OCI-LY7 (cell line): ENCODE data around the gene PDE4A. TPM values are rescaled to one million over a fixed set of nuclear protein-coding genes. Genes with fewer than 3 reads are reported as not detected.

Source experiments
- BruUV-seq: library from RNA; stranded (reverse); fragments of 400-500 nt; replicated peaks from 2 replicates; lab custom pipeline; 2021; lab: Mats Ljungman, UMichigan
- CTCF ChIA-PET: fragments of 300-600 bp; sonication (Branson Sonifier 250); formaldehyde crosslinking; loops from one replicate; lab custom pipeline; 2022; ENCODE audit warnings: antibody characterized with exemption; ENCODE audit not compliant: unreplicated experiment; lab: Charles Lee
- POLR2A ChIA-PET: fragments of 300-600 bp; sonication (Branson Sonifier 250); formaldehyde crosslinking; loops from one replicate; lab custom pipeline; 2022; ENCODE audit warnings: antibody characterized with exemption; lab: Charles Lee
- DNase-seq: peaks from one replicate; pipeline ENCODE4 v3.0.0-alpha.2; 2015; ENCODE audit warnings: low spot score
- H2AFZ ChIP-seq: fragments of 200-600 bp; sonication (generic), shearing (Covaris generic); 2 replicates; pipeline ENCODE4 v1.6.1; 2014; ENCODE audit warnings: mild to moderate bottlenecking, antibody characterized with exemption, low read length, moderate library complexity
- H3K27ac ChIP-seq: fragments of 200-600 bp; sonication (generic); 2 replicates; pipeline ENCODE4 v1.5.1; 2014; ENCODE audit warnings: mixed run types, low read depth, mild to moderate bottlenecking, moderate library complexity, low read length, inconsistent platforms; ENCODE audit not compliant: poor library complexity, severe bottlenecking
- H3K36me3 ChIP-seq: fragments of 200-600 bp; sonication (generic); 2 replicates; pipeline ENCODE4 v1.6.1; 2014; ENCODE audit warnings: mild to moderate bottlenecking, antibody characterized with exemption, low read length, moderate library complexity, mixed read lengths; ENCODE audit not compliant: insufficient read depth
- H3K4me1 ChIP-seq: fragments of 200-600 bp; sonication (generic); 2 replicates; pipeline ENCODE4 v1.5.1; 2014; ENCODE audit warnings: mild to moderate bottlenecking, low read length; ENCODE audit not compliant: insufficient read depth, poor library complexity, severe bottlenecking
- H3K4me2 ChIP-seq: fragments of 200-600 bp; sonication (generic); 2 replicates; pipeline ENCODE4 v1.6.1; 2014; ENCODE audit warnings: mild to moderate bottlenecking, low read length
- H3K4me3 ChIP-seq: fragments of 200-600 bp; sonication (generic); 2 replicates; pipeline ENCODE4 v1.5.1; 2014; ENCODE audit warnings: mild to moderate bottlenecking, low read depth, low read length; ENCODE audit not compliant: poor library complexity, severe bottlenecking
- H3K79me2 ChIP-seq: fragments of 200-600 bp; sonication (generic); 2 replicates; pipeline ENCODE4 v1.6.1; 2016; ENCODE audit warnings: low read depth, mild to moderate bottlenecking, low read length, moderate library complexity, mixed read lengths; ENCODE audit not compliant: insufficient read depth
- H3K9me2 ChIP-seq: fragments of 200-600 bp; sonication (generic); 2 replicates; pipeline ENCODE4 v1.6.1; 2016; ENCODE audit warnings: mild to moderate bottlenecking, low read length, mixed read lengths; ENCODE audit not compliant: insufficient read depth
- H3K9me3 ChIP-seq: fragments of 200-600 bp; sonication (generic); 2 replicates; pipeline ENCODE4 v1.6.1; 2014; ENCODE audit warnings: mild to moderate bottlenecking, mixed run types, low read length, mixed read lengths
- H4K20me1 ChIP-seq: fragments of 200-600 bp; sonication (generic); 2 replicates; pipeline ENCODE4 v1.6.1; 2014; ENCODE audit warnings: mild to moderate bottlenecking, antibody characterized with exemption, low read length, moderate library complexity, mixed read lengths; ENCODE audit not compliant: insufficient read depth
- CTCF ChIP-seq: fragments of 200-600 bp; sonication (generic); conservative IDR thresholded peaks from 2 replicates; pipeline ENCODE4 v1.5.1; 2014; ENCODE audit warnings: mild to moderate bottlenecking, antibody characterized with exemption, low read length, moderate library complexity, mixed read lengths
- EZH2phosphoT487 ChIP-seq: fragments of 200-600 bp; sonication (generic); IDR thresholded peaks from 2 replicates; pipeline ENCODE4 v1.6.1; 2018; ENCODE audit warnings: low read depth, borderline replicate concordance, mild to moderate bottlenecking, mixed run types, antibody characterized with exemption, low read length, moderate library complexity, mixed read lengths
- intact Hi-C: fragments of 100-400 bp; cut with micrococcal nuclease; formaldehyde crosslinking; loops from one replicate; pipeline ENCODE4 v1.10.0; 2022; ENCODE audit not compliant: unreplicated experiment
- total RNA-seq, 2 experiments: library from RNA; depleted of rRNA in 1 of 2; stranded (reverse); fragments of >200 nt in 1 of 2; shearing (Covaris generic) in 1 of 2; gene quantifications; 2 replicates each; pipeline ENCODE4 v1.2.3, GENCODE V29; 2014 to 2022

The PDE4A gene
- total RNA-seq, 2 experiments from 2014 or later: 16.4 to 45.1 TPM

- Histone ChIP-seq H3K4me3 (no peak overlapping the region), H3K4me2 (no peak overlapping the region), H3K36me3 (peaks cover 63% of the 10 kb centered on the region), H2AFZ (no peak overlapping the region), H3K9me2 (no peaks in the 10 kb centered on the region), H3K9me3 (no peaks in the 10 kb centered on the region), H3K4me1 (peaks cover 2% of the 10 kb centered on the region), H4K20me1 (no peaks in the 10 kb centered on the region), H3K27ac (no peak overlapping the region), H3K79me2 (no peaks in the 10 kb centered on the region)
- no TSS peak for BruUV-seq
- CTCF ChIA-PET: interaction anchor here (1.2 kb wide), 1 partner anchor 120 kb away, joined by 4 read pairs; the partner anchor contains the start of gene ICAM1
- no peak for TF ChIP-seq EZH2phosphoT487
- peak; percentile 91 for TF ChIP-seq CTCF
- POLR2A ChIA-PET: interaction anchor here (0.7 kb wide), 1 partner anchor 120 kb away, joined by 3 read pairs; the partner anchor contains the start of gene ICAM1
- peak; percentile 79 for DNase-seq
- intact Hi-C loops: no loop called here
These were observed 29.6 kb upstream of the PDE4A start for GRCh38 chr19:10390652-10391286.

- no peak for DNase-seq
- no TSS peak for BruUV-seq
- H2AFZ ChIP-seq: no peak overlapping the region
- peaks cover 2% of the 10 kb centered on the region for H3K4me1 ChIP-seq
- H3K36me3 ChIP-seq: peaks cover 76% of the 10 kb centered on the region
- H3K27ac ChIP-seq: no peak overlapping the region
- H3K4me2 ChIP-seq: no peak overlapping the region
- intact Hi-C loops: no loop called here
- CTCF ChIA-PET: no interaction called here
- no peak for TF ChIP-seq EZH2phosphoT487
- TF ChIP-seq CTCF: no peak
- H3K9me3 ChIP-seq: no peaks in the 10 kb centered on the region
- no peak overlapping the region for H3K4me3 ChIP-seq
- POLR2A ChIA-PET: interaction anchor here (0.6 kb wide), 1 partner anchor 257 kb away, joined by 3 read pairs; no protein-coding TSS in a partner anchor
- peaks cover 4% of the 10 kb centered on the region; the same call in 1 of the 2 replicates for H3K79me2 ChIP-seq
- no peaks in the 10 kb centered on the region for H3K9me2 ChIP-seq
- H4K20me1 ChIP-seq: no peaks in the 10 kb centered on the region
These were observed 28.2 kb upstream of the PDE4A start for GRCh38 chr19:10392120-10392519.

DNA sequence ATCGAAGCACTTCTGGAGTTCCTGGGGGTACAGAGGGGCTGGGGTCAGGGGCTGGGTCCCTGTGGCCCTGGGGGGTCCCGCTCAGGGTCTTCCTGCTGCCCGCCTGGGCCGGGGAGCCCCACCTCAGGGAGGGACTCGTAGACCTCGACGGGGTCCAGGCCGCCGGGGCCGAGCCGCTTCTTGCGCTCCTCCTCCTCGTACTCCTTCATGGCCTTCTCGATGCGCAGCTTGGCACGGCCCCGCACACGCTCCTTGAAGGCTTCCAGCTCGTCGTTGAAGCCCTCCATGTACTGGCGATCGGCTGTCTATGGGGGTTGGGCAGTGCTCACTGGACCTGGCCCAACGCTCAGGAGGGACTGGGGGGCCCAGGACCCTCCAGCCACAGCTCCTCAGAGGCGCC lies 27.2 kb upstream of the PDE4A start:
- ChIA-PET CTCF (no interaction called here), POLR2A (no interaction called here)
- peaks cover 83% of the 10 kb centered on the region for H3K36me3 ChIP-seq
- peaks cover 10% of the 10 kb centered on the region for H3K79me2 ChIP-seq
- intact Hi-C loops: no loop called here
- no peak overlapping the region for H3K27ac ChIP-seq
- TF ChIP-seq CTCF (no peak), EZH2phosphoT487 (no peak)
- no peak overlapping the region for H2AFZ ChIP-seq
- H3K9me3 ChIP-seq: no peaks in the 10 kb centered on the region
- no peak for DNase-seq
- H3K4me2 ChIP-seq: no peak overlapping the region
- H3K4me3 ChIP-seq: no peak overlapping the region
- no peaks in the 10 kb centered on the region for H4K20me1 ChIP-seq
- H3K4me1 ChIP-seq: no peaks in the 10 kb centered on the region
- no peaks in the 10 kb centered on the region for H3K9me2 ChIP-seq
- BruUV-seq: no TSS peak
